ENCODE results near the gene NR2E3.
A peak's percentile ranks its signal among the peaks of the same experiment; 100 is the strongest.

Gene NR2E3

GRCh38 chr15:71810256-71811035, at the start of gene NR2E3:
TSS of gene NR2E3 (plus strand) at chr15:71810554. CDS start at chr15:71810744, 190 bp downstream.
- no peak for DNase-seq

GRCh38 chr15:71760852-71761251, 49.5 kb upstream of the NR2E3 start:
- DNase-seq, result no peak

GRCh38 chr15:71761649-71762048, 48.7 kb upstream of the NR2E3 start:
- no peak for DNase-seq

GRCh38 chr15:71768184-71768583, 42.2 kb upstream of the NR2E3 start:
- DNase-seq, result no peak

- DNase-seq, result no peak
Observed at GRCh38 chr15:71773206-71773859, 37.0 kb upstream of the NR2E3 start.

GRCh38 chr15:71775856-71776255, 34.5 kb upstream of the NR2E3 start:
- no peak for DNase-seq

- DNase-seq, result no peak
Observed at GRCh38 chr15:71776304-71776703, 34.0 kb upstream of the NR2E3 start.

- DNase-seq, result no peak
Observed at GRCh38 chr15:71777216-71777943, 33.0 kb upstream of the NR2E3 start.

- no peak for DNase-seq
Observed at GRCh38 chr15:71779073-71779797, 31.1 kb upstream of the NR2E3 start.

- DNase-seq, result peak; percentile 40
Observed at GRCh38 chr15:71780115-71780976, 30.0 kb upstream of the NR2E3 start.

GRCh38 chr15:71781179-71781964, 29.0 kb upstream of the NR2E3 start:
- DNase-seq, result no peak

GRCh38 chr15:71781965-71782265, 28.4 kb upstream of the NR2E3 start:
- no peak for DNase-seq

GRCh38 chr15:71782422-71783165, 27.8 kb upstream of the NR2E3 start:
- DNase-seq, result no peak

GRCh38 chr15:71784719-71785118, 25.6 kb upstream of the NR2E3 start:
- DNase-seq, result peak; percentile 18

- DNase-seq, result no peak
Observed at GRCh38 chr15:71785996-71786395, 24.4 kb upstream of the NR2E3 start.

- no peak for DNase-seq
Observed at GRCh38 chr15:71786673-71787072, 23.7 kb upstream of the NR2E3 start.

GRCh38 chr15:71788646-71789579, 21.4 kb upstream of the NR2E3 start:
- no peak for DNase-seq

- DNase-seq, result no peak
Observed at GRCh38 chr15:71789616-71790015, 20.7 kb upstream of the NR2E3 start.

GRCh38 chr15:71790081-71790480, 20.3 kb upstream of the NR2E3 start:
- DNase-seq, result no peak

GRCh38 chr15:71791975-71792374, 18.4 kb upstream of the NR2E3 start:
- DNase-seq, result no peak
